CD14-positive monocyte (primary cell): ENCODE results near the gene ZFP57. TPM values are rescaled to one million over a fixed set of nuclear protein-coding genes. Genes with fewer than 3 reads are reported as not detected.

ENCODE experiments used
- DNase-seq, 3 donors: peaks; one replicate each; pipeline ENCODE4 v3.0.0-alpha.2; 2011 to 2022
- H2AFZ ChIP-seq: 2 replicates; pipeline ENCODE4 v1.6.0; 2012; ENCODE audit warnings: mild to moderate bottlenecking, low read depth, low read length, inconsistent platforms; ENCODE audit not compliant: insufficient read depth, poor library complexity, severe bottlenecking
- H3K27ac ChIP-seq, 2 donors: 1 replicate in 1 of 2; 2 replicates in 1 of 2; pipeline ENCODE4 v1.5.1; 2012 to 2013; ENCODE audit warnings: low read length in 2 of 2, control low read depth in 1 of 2, inconsistent platforms in 1 of 2, low read depth in 1 of 2, mild to moderate bottlenecking in 1 of 2
- H3K27me3 ChIP-seq, 2 donors: one replicate each; pipeline versions ENCODE4 v1.6.0 to v1.6.1; 2011 to 2013; ENCODE audit warnings: low read length in 2 of 2; ENCODE audit not compliant: control insufficient read depth in 2 of 2, insufficient read depth in 2 of 2
- H3K36me3 ChIP-seq, 2 donors: replicated peaks in 1 of 2; 1 replicate in 1 of 2; 2 replicates in 1 of 2; pipeline versions ENCODE4 v1.5.1 to v1.6.1; 2012 to 2013; ENCODE audit warnings: low read length in 2 of 2, control low read depth in 1 of 2, inconsistent platforms in 1 of 2, mild to moderate bottlenecking in 1 of 2; ENCODE audit not compliant: insufficient read depth in 2 of 2, control insufficient read depth in 1 of 2
- H3K4me1 ChIP-seq, 2 donors: 1 replicate in 1 of 2; 2 replicates in 1 of 2; pipeline versions ENCODE4 v1.5.1 to v1.6.1; 2012 to 2013; ENCODE audit warnings: low read length in 2 of 2, control low read depth in 1 of 2, inconsistent platforms in 1 of 2, mild to moderate bottlenecking in 1 of 2, moderate library complexity in 1 of 2; ENCODE audit not compliant: insufficient read depth in 2 of 2, control insufficient read depth in 1 of 2
- H3K4me2 ChIP-seq: replicated peaks from 2 replicates; pipeline ENCODE3; 2012; ENCODE audit warnings: low read length, moderate library complexity, mild to moderate bottlenecking; ENCODE audit not compliant: poor library complexity, severe bottlenecking; ENCODE audit errors: extremely low read depth
- H3K4me3 ChIP-seq, 3 experiments: fragments of 200-600 bp in 1 of 3; sonication (generic) in 1 of 3; replicated peaks in 1 of 3; 1 replicate in 2 of 3; 2 replicates in 1 of 3; pipeline ENCODE4 v1.5.1; 2011 to 2013; ENCODE audit warnings: low read length in 3 of 3, mild to moderate bottlenecking in 3 of 3, control low read depth in 2 of 3, low read depth in 2 of 3, inconsistent platforms in 1 of 3, moderate library complexity in 1 of 3
- H3K79me2 ChIP-seq: 2 replicates; pipeline ENCODE4 v1.6.0; 2012; ENCODE audit warnings: mild to moderate bottlenecking, control low read depth, inconsistent platforms, low read length, moderate library complexity; ENCODE audit not compliant: insufficient read depth
- H3K9ac ChIP-seq: 2 replicates; pipeline ENCODE4 v1.6.0; 2017; ENCODE audit warnings: low read length, mild to moderate bottlenecking; ENCODE audit not compliant: insufficient read depth, poor library complexity, severe bottlenecking
- H3K9me3 ChIP-seq, 2 donors: replicated peaks in 1 of 2; 1 replicate in 1 of 2; 2 replicates in 1 of 2; pipeline versions ENCODE4 v1.5.1 to v1.6.1; 2012 to 2013; ENCODE audit warnings: low read length in 2 of 2, control low read depth in 1 of 2; ENCODE audit not compliant: control insufficient read depth in 1 of 2, insufficient read depth in 1 of 2
- H4K20me1 ChIP-seq: 2 replicates; pipeline ENCODE4 v1.6.0; 2012; ENCODE audit warnings: mild to moderate bottlenecking, low read length, control low read depth, moderate library complexity; ENCODE audit not compliant: insufficient read depth
- H3K27ac Mint-ChIP-seq, 7 donors: one replicate each; pipeline ENCODE4 v1.8.0; 2020; ENCODE audit warnings: mild to moderate bottlenecking in 7 of 7, mixed read lengths in 7 of 7, moderate library complexity in 6 of 7, inconsistent platforms in 2 of 7
- H3K27me3 Mint-ChIP-seq, 3 donors: one replicate each; pipeline ENCODE4 v1.8.0; 2021 to 2022; ENCODE audit warnings: low read depth in 3 of 3, mild to moderate bottlenecking in 3 of 3, mixed read lengths in 3 of 3, moderate library complexity in 3 of 3, inconsistent platforms in 1 of 3
- H3K36me3 Mint-ChIP-seq, 2 donors: one replicate each; pipeline ENCODE4 v1.8.0; 2020; ENCODE audit warnings: mixed read lengths in 2 of 2, inconsistent platforms in 1 of 2, mild to moderate bottlenecking in 1 of 2
- H3K4me1 Mint-ChIP-seq: one replicate; pipeline ENCODE4 v1.8.0; 2020; ENCODE audit warnings: mild to moderate bottlenecking, mixed read lengths
- H3K4me3 Mint-ChIP-seq, 2 donors: one replicate each; pipeline ENCODE4 v1.8.0; 2020; ENCODE audit warnings: mild to moderate bottlenecking in 2 of 2, mixed read lengths in 2 of 2, moderate library complexity in 1 of 2
- H3K9me3 Mint-ChIP-seq, 7 donors: one replicate each; pipeline ENCODE4 v1.8.0; 2020 to 2022; ENCODE audit warnings: mixed read lengths in 7 of 7, mild to moderate bottlenecking in 6 of 7, moderate library complexity in 6 of 7, inconsistent platforms in 2 of 7
- CTCF ChIP-seq: fragments of 200-600 bp; IDR thresholded peaks from one replicate; pipeline ENCODE4 v1.8.0; 2022; ENCODE audit warnings: antibody characterized with exemption, mild to moderate bottlenecking
- WGBS: methylation state at CpG from one replicate; pipeline ENCODE4 v1.1.5; 2013; ENCODE audit warnings: missing lambda C conversion rate; ENCODE audit not compliant: insufficient coverage; 5-methylcytosine and 5-hydroxymethylcytosine counted together
- intact Hi-C, 2 donors: fragments of 100-400 bp; cut with micrococcal nuclease; formaldehyde crosslinking; loops; one replicate each; pipeline versions ENCODE4 v1.15.0 to v1.15.1; 2023
- polyA plus RNA-seq, 3 donors: library from polyadenylated mRNA; depleted of rRNA in 1 of 3; unstranded in 2 of 3; stranded (reverse) in 1 of 3; fragments of 300-500 nt in 2 of 3; fragments of >200 nt in 1 of 3; fragmentation: Illumina TruSeq in 2 of 3; gene quantifications; 1 replicate in 2 of 3; 2 replicates in 1 of 3; pipeline ENCODE4 v1.2.3, GENCODE V29; 2012 to 2021

The ZFP57 gene
- polyA plus RNA-seq, 3 donors, result 0.72 TPM; not detected in 2

DNA sequence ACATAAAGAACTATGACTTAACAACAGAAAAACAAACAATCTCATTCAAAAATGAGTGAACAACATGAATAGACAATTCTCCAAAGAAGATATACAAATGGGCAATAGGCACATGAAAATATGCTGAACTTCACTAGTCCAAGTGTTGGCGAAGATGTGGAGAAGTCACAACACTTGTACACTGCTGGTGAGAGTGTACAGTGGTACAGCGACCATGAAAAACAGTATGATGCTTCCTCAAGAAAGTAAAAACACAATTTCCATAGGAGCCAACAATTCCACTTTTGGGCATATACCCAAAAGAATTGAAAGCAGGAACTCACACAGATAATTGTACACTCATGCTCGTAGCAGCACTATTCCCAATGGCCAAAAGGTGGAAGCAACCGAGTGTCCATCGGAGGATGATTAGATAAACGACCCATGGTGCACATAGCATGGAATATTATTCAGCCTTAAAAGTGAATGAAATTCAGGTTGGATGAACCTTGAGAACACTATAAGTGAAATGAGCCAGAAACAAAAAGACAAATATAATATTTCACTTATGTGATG, 48.9 kb upstream of the ZFP57 start:
- Histone ChIP-seq H3K4me3 (no peak overlapping the region), H3K36me3 (peaks cover 34 to 39% of the 10 kb centered on the region in 2 donors), H4K20me1 (peaks cover 53% of the 10 kb centered on the region), H3K9me3 (no peaks in the 10 kb centered on the region), H3K4me2 (no peak overlapping the region), H2AFZ (no peak overlapping the region), H3K27me3 (no peaks in the 10 kb centered on the region), H3K79me2 (peaks cover 14% of the 10 kb centered on the region), H3K9ac (no peak overlapping the region), H3K4me1 (peaks cover 10 to 13% of the 10 kb centered on the region in 2 donors), H3K27ac (no peak overlapping the region)
- WGBS, result 60% methylated on average over 1 of the region's 6 CpGs
- Mint-ChIP-seq H3K27me3 (peaks cover 0 to 7% (median 2%) of the 10 kb centered on the region in 3 donors), H3K27ac (no peak overlapping the region), H3K4me3 (no peak overlapping the region), H3K9me3 (no peaks in the 10 kb centered on the region), H3K36me3 (peaks cover 36% of the 10 kb centered on the region in 2 donors), H3K4me1 (peaks cover 46% of the 10 kb centered on the region)
- intact Hi-C loops, result loop anchor here in 1 of 2 donors (10.0 kb wide), 2 partner anchors 105 to 215 kb away; partner anchors contain the start of gene HLA-A
- no peak for TF ChIP-seq CTCF
- DNase-seq, result no peak

DNA sequence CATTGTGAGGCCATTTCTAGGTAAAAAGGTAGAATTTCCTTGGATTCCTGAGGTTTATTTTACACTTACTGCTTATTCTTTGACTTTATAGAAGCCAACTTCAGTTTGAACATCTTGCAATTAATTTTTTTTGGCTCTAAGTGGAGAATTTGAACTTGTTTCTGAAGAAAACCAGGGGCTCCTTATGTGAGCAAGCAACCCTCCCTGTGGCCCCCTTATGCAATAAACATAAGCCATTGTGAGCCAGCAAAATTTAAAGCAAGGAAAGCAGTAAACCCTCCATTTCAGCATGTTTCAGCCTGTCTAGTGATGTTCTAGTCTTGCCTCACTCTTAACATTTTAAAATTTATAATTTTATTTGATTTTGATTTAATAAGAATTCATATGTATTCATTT, 47.9 kb upstream of the ZFP57 start:
- no peaks in the 10 kb centered on the region for H3K9me3 Mint-ChIP-seq
- Histone ChIP-seq H3K9me3 (no peaks in the 10 kb centered on the region), H4K20me1 (peaks cover 61% of the 10 kb centered on the region), H3K4me3 (no peak overlapping the region), H3K4me1 (peaks cover 18 to 22% of the 10 kb centered on the region in 2 donors), H3K27me3 (no peaks in the 10 kb centered on the region), H3K9ac (no peak overlapping the region), H3K4me2 (no peak overlapping the region), H3K79me2 (peaks cover 23% of the 10 kb centered on the region), H2AFZ (no peak overlapping the region), H3K27ac (no peak overlapping the region), H3K36me3 (peaks cover 42 to 46% of the 10 kb centered on the region in 2 donors)
- H3K36me3 Mint-ChIP-seq, result peaks cover 45% of the 10 kb centered on the region in 2 donors
- no peak for DNase-seq
- intact Hi-C loops, result loop anchor here in 1 of 2 donors (10.0 kb wide), 1 partner anchor 216 kb away; the partner anchor contains the start of gene HLA-A
- H3K4me3 Mint-ChIP-seq, result no peak overlapping the region
- H3K27ac Mint-ChIP-seq, result no peak overlapping the region
- TF ChIP-seq CTCF, result no peak
- peaks cover 1 to 7% (median 2%) of the 10 kb centered on the region in 3 donors for H3K27me3 Mint-ChIP-seq
- H3K4me1 Mint-ChIP-seq, result peaks cover 45% of the 10 kb centered on the region
